Keratinocyte (primary cell): Measurements from ENCODE around the gene DNAAF8. TPM values are rescaled to one million over a fixed set of nuclear protein-coding genes. Genes with fewer than 3 reads are reported as not detected.

Experiments
- DNase-seq: peaks from one replicate; pipeline ENCODE4 v3.0.0-alpha.2; 2011; ENCODE audit warnings: low read depth, missing footprints, low spot score
- FAIRE-seq: peaks from 2 replicates; lab custom pipeline; 2011; peaks lifted over from hg19 to GRCh38; lab: Jason Lieb, UNC
- H2AFZ ChIP-seq: 2 replicates; pipeline ENCODE4 v1.6.0; 2012; ENCODE audit warnings: low read length, control low read depth, inconsistent platforms; ENCODE audit not compliant: control insufficient read depth
- H3K27ac ChIP-seq: 2 replicates; pipeline ENCODE4 v1.5.1; 2011; ENCODE audit warnings: low read length; ENCODE audit not compliant: control insufficient read depth, insufficient read depth
- H3K27me3 ChIP-seq: 3 replicates; pipeline ENCODE4 v1.6.0; 2011; ENCODE audit warnings: low read length; ENCODE audit not compliant: control insufficient read depth, insufficient read depth; ENCODE audit errors: extremely low read depth
- H3K36me3 ChIP-seq, 2 experiments: 2 replicates in 1 of 2; 3 replicates in 1 of 2; pipeline ENCODE4 v1.5.1; 2011; ENCODE audit warnings: low read length in 2 of 2, mild to moderate bottlenecking in 1 of 2; ENCODE audit not compliant: control insufficient read depth in 2 of 2, insufficient read depth in 2 of 2; ENCODE audit errors: extremely low read depth in 1 of 2
- H3K4me1 ChIP-seq: 3 replicates; pipeline ENCODE4 v1.5.1; 2011; ENCODE audit warnings: low read length; ENCODE audit not compliant: control insufficient read depth, insufficient read depth; ENCODE audit errors: extremely low read depth
- H3K4me2 ChIP-seq: 3 replicates; pipeline ENCODE4 v1.6.0; 2011; ENCODE audit warnings: low read depth, low read length; ENCODE audit not compliant: control insufficient read depth, insufficient read depth; ENCODE audit errors: extremely low read depth
- H3K4me3 ChIP-seq, 3 experiments: fragments of 200-600 bp in 1 of 3; sonication (generic) in 1 of 3; 2 replicates in 2 of 3; 3 replicates in 1 of 3; pipeline ENCODE4 v1.5.1; 2011 to 2016; ENCODE audit warnings: low read length in 3 of 3, mild to moderate bottlenecking in 3 of 3, control low read depth in 2 of 3, inconsistent platforms in 1 of 3, low read depth in 1 of 3, mixed read lengths in 1 of 3, mixed run types in 1 of 3, moderate library complexity in 1 of 3; ENCODE audit not compliant: control insufficient read depth in 2 of 3, insufficient read depth in 2 of 3; ENCODE audit errors: extremely low read depth in 1 of 3
- H3K79me2 ChIP-seq: 2 replicates; pipeline ENCODE4 v1.6.0; 2012; ENCODE audit warnings: low read length; ENCODE audit not compliant: control insufficient read depth, insufficient read depth
- H3K9ac ChIP-seq: 3 replicates; pipeline ENCODE4 v1.6.0; 2011; ENCODE audit warnings: low read length; ENCODE audit not compliant: control insufficient read depth, insufficient read depth; ENCODE audit errors: extremely low read depth
- H3K9me1 ChIP-seq: 3 replicates; pipeline ENCODE4 v1.6.0; 2011; ENCODE audit warnings: low read length; ENCODE audit not compliant: control insufficient read depth, insufficient read depth; ENCODE audit errors: extremely low read depth
- H3K9me3 ChIP-seq: 2 replicates; pipeline ENCODE4 v1.5.1; 2012; ENCODE audit warnings: low read depth, low read length; ENCODE audit not compliant: control insufficient read depth
- H4K20me1 ChIP-seq: 3 replicates; pipeline ENCODE4 v1.6.0; 2011; ENCODE audit warnings: low read length; ENCODE audit not compliant: control insufficient read depth, insufficient read depth; ENCODE audit errors: extremely low read depth
- EZH2 ChIP-seq: IDR thresholded peaks from one replicate; pipeline ENCODE4 v1.6.1; 2012; ENCODE audit warnings: inconsistent platforms, mild to moderate bottlenecking, low read length, moderate library complexity
- dilution Hi-C: fragments of 300-500 bp; cut with MboI; formaldehyde crosslinking; loops from one replicate; pipeline ENCODE4 v1.7.0; 2020; ENCODE audit warnings: low sequenced_read_pairs; ENCODE audit not compliant: extremely low pct_ligation_motif_present
- polyA plus RNA-seq, 5 experiments: library from polyadenylated mRNA; depleted of rRNA in 3 of 5; stranded (reverse) in 3 of 5; stranded (forward) in 1 of 5; unstranded in 1 of 5; fragments of >200 nt; gene quantifications; 1 replicate in 1 of 5; 2 replicates in 3 of 5; 3 replicates in 1 of 5; pipeline versions ENCODE4 v1.2.1 to v1.2.3, GENCODE V29; 2011 to 2012; ENCODE audit warnings: missing spikeins in 2 of 5, low read depth in 1 of 5, low replicate concordance in 1 of 5
- TF ChIP-seq, protein P1 (sequence below), 3 experiments: IDR thresholded peaks in 1 of 3; conservative IDR thresholded peaks in 1 of 3; optimal IDR thresholded peaks in 1 of 3; 2 replicates in 2 of 3; 3 replicates in 1 of 3; pipeline versions ENCODE3 to v1.5.1; 2011; ENCODE audit warnings: low read length in 3 of 3, mild to moderate bottlenecking in 3 of 3, moderate library complexity in 2 of 3, control low read depth in 1 of 3, inconsistent platforms in 1 of 3; ENCODE audit not compliant: insufficient read depth in 2 of 3; ENCODE audit errors: extremely low read depth in 1 of 3

DNAAF8 gene
- polyA plus RNA-seq, 1 donor (not counting 4 experiments of a cell fraction or from before 2014, with no cell fraction given): 0.26 TPM

- H2AFZ ChIP-seq: no peak overlapping the region
- no peaks in the 10 kb centered on the region for H4K20me1 ChIP-seq
- no peaks in the 10 kb centered on the region for H3K9me1 ChIP-seq
- no peak overlapping the region for H3K27ac ChIP-seq
- dilution Hi-C loops: no loop called here
- peaks cover 12 to 40% of the 10 kb centered on the region in 2 experiments for H3K36me3 ChIP-seq
- no peak overlapping the region for H3K4me3 ChIP-seq
- TF ChIP-seq EZH2: no peak
- TF ChIP-seq, protein P1, sequence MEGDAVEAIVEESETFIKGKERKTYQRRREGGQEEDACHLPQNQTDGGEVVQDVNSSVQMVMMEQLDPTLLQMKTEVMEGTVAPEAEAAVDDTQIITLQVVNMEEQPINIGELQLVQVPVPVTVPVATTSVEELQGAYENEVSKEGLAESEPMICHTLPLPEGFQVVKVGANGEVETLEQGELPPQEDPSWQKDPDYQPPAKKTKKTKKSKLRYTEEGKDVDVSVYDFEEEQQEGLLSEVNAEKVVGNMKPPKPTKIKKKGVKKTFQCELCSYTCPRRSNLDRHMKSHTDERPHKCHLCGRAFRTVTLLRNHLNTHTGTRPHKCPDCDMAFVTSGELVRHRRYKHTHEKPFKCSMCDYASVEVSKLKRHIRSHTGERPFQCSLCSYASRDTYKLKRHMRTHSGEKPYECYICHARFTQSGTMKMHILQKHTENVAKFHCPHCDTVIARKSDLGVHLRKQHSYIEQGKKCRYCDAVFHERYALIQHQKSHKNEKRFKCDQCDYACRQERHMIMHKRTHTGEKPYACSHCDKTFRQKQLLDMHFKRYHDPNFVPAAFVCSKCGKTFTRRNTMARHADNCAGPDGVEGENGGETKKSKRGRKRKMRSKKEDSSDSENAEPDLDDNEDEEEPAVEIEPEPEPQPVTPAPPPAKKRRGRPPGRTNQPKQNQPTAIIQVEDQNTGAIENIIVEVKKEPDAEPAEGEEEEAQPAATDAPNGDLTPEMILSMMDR (optimal IDR thresholded peaks at IDR 0.05 in 1 of 3, IDR thresholded peaks at IDR 0.05 in 1 of 3, conservative IDR thresholded peaks at IDR 0.05 in 1 of 3; ENCODE audit: extremely low read depth in 1 of 3, insufficient read depth in 2 of 3, low read length in 3 of 3): no peak
- no peak overlapping the region for H3K9ac ChIP-seq
- H3K4me1 ChIP-seq: peaks cover 7% of the 10 kb centered on the region
- H3K4me2 ChIP-seq: no peak overlapping the region
- no peaks in the 10 kb centered on the region for H3K27me3 ChIP-seq
- DNase-seq: no peak
- no peaks in the 10 kb centered on the region for H3K79me2 ChIP-seq
- H3K9me3 ChIP-seq: no peaks in the 10 kb centered on the region
- no peak for FAIRE-seq
Measured at GRCh38 chr16:4686497-4687210, 47.7 kb upstream of the DNAAF8 start.

DNA sequence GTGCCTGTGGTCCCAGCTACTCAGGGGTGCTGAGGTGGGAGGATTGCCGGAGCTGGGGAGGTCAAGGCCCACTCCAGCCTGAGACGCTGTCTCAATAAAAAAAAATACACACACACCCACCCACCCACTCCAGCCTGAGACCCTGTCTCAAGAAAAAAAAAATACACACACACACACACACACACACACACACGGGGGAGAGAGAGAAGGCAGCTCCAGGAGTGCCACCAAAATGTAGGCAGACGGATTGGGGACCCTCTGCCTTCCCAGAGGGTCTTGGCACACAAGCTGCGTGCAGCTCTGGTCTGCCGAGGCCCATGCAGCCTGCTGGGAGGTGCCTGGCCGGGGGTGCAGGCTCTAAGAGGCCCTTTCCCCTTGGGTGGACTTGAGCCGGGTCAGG lies 46.9 kb upstream of the DNAAF8 start:
- no peak for DNase-seq
- Histone ChIP-seq H3K4me2 (no peak overlapping the region), H2AFZ (no peak overlapping the region), H3K79me2 (no peaks in the 10 kb centered on the region), H3K9me1 (no peaks in the 10 kb centered on the region), H3K9ac (no peak overlapping the region), H4K20me1 (no peaks in the 10 kb centered on the region), H3K4me1 (peaks cover 7% of the 10 kb centered on the region), H3K9me3 (no peaks in the 10 kb centered on the region), H3K36me3 (peaks cover 9 to 34% of the 10 kb centered on the region in 2 experiments), H3K4me3 (no peak overlapping the region), H3K27ac (no peak overlapping the region), H3K27me3 (no peaks in the 10 kb centered on the region)
- dilution Hi-C loops: no loop called here
- no peak for FAIRE-seq
- no peak for TF ChIP-seq EZH2
- TF ChIP-seq, protein P1 (optimal IDR thresholded peaks at IDR 0.05 in 1 of 3, IDR thresholded peaks at IDR 0.05 in 1 of 3, conservative IDR thresholded peaks at IDR 0.05 in 1 of 3; ENCODE audit: extremely low read depth in 1 of 3, insufficient read depth in 2 of 3, low read length in 3 of 3): no peak
